K562 (cell line): ENCODE measurements around the gene DOP1B. TPM values are rescaled to one million over a fixed set of nuclear protein-coding genes. Genes with fewer than 3 reads are reported as not detected.

Experiments
- NELFE ChIP-seq: IDR thresholded peaks from 2 replicates; pipeline ENCODE4 v1.6.1; 2011; ENCODE audit warnings: mild to moderate bottlenecking; ENCODE audit not compliant: insufficient read depth, insufficient read length
- NUFIP1 ChIP-seq: fragments of 450-650 bp; IDR thresholded peaks from 2 replicates; pipeline ENCODE4 v1.6.1; 2018; ENCODE audit not compliant: partially characterized antibody
- SNRNP70 ChIP-seq: fragments of 200-400 bp; formaldehyde crosslinking; optimal IDR thresholded peaks from 2 replicates; pipeline ENCODE3; 2017; ENCODE audit warnings: low read depth, low read length
- TCF3 ChIP-seq: sonication (generic); formaldehyde crosslinking; IDR thresholded peaks from 2 replicates; pipeline ENCODE4 v1.4.0; 2020; ENCODE audit warnings: mild to moderate bottlenecking, missing genetic modification reagents
- TFAM ChIP-seq: fragments of 250-450 bp; sonication (Bioruptor Pico); conservative IDR thresholded peaks from 2 replicates; pipeline ENCODE4 v1.5.0; 2021; ENCODE audit warnings: mild to moderate bottlenecking, moderate library complexity
- ZNF561 ChIP-seq: fragments of 450-650 bp; formaldehyde crosslinking; conservative IDR thresholded peaks from 2 replicates; pipeline ENCODE4 v1.4.0; 2020; ENCODE audit warnings: mild to moderate bottlenecking, moderate library complexity
- polyA plus RNA-seq, 8 experiments: library from polyadenylated mRNA; depleted of rRNA in 4 of 8; stranded (reverse) in 5 of 8; unstranded in 3 of 8; fragments of >200 nt; fragmentation: Nextera tagmentation in 2 of 8; fragmentation: Illumina TruSeq in 1 of 8; extraction: Ambion mirVana in 2 of 8; extraction: Trizol in 1 of 8; gene quantifications; 2 replicates each; pipeline versions ENCODE4 v1.2.1 to v1.2.3, GENCODE V29; 2011 to 2014; ENCODE audit warnings: inconsistent platforms in 1 of 8, missing spikeins in 1 of 8
- total RNA-seq, 7 experiments: library from RNA; depleted of rRNA in 6 of 7; stranded (reverse); fragments of >200 nt in 6 of 7; fragmentation: Illumina TruSeq in 2 of 7; extraction: Trizol in 2 of 7; gene quantifications; 2 replicates each; pipeline versions ENCODE4 v1.2.1 to v1.2.3, GENCODE V29; 2011 to 2021; ENCODE audit warnings: low replicate concordance in 1 of 7
- TF ChIP-seq, protein P1 (sequence below): fragments of 450-650 bp; formaldehyde crosslinking; IDR thresholded peaks from 2 replicates; pipeline ENCODE4 v1.4.0; 2020; ENCODE audit warnings: mild to moderate bottlenecking, mixed read lengths
- TF ChIP-seq, protein P2 (sequence below): IDR thresholded peaks from 2 replicates; pipeline ENCODE4 v1.6.1; 2011; ENCODE audit warnings: borderline replicate concordance, low read depth, mild to moderate bottlenecking, moderate library complexity, low read length; ENCODE audit not compliant: insufficient read depth, poor library complexity, severe bottlenecking
- TF ChIP-seq, protein P3 (sequence below), 2 experiments: IDR thresholded peaks; 2 replicates each; pipeline ENCODE4 v1.6.1; 2012; ENCODE audit warnings: improper control_type of control experiment in 2 of 2, low read depth in 2 of 2, low read length in 2 of 2, borderline replicate concordance in 1 of 2
- TF ChIP-seq, protein P4 (sequence below): sonication (generic); formaldehyde crosslinking; IDR thresholded peaks from 2 replicates; pipeline ENCODE4 v1.8.0; 2022; ENCODE audit warnings: mild to moderate bottlenecking, missing genetic modification reagents, borderline replicate concordance
- TF ChIP-seq, protein P5 (sequence below): fragments of 250-450 bp; sonication (Bioruptor Pico); IDR thresholded peaks from 2 replicates; pipeline ENCODE4 v1.8.0; 2021; ENCODE audit warnings: moderate library complexity, mild to moderate bottlenecking, inconsistent platforms
- TF ChIP-seq, protein P6 (sequence below): fragments of 200-400 bp; formaldehyde crosslinking; IDR thresholded peaks from 2 replicates; pipeline ENCODE4 v1.6.1; 2017; ENCODE audit warnings: mild to moderate bottlenecking, low read depth, low read length, moderate library complexity

DOP1B gene
- total and polyA plus RNA-seq, 9 of the 15 experiments (the other 6 are each of a cell fraction or from before 2014, with no cell fraction given): 0.04 to 2.2 (median 0.68) TPM

DNA sequence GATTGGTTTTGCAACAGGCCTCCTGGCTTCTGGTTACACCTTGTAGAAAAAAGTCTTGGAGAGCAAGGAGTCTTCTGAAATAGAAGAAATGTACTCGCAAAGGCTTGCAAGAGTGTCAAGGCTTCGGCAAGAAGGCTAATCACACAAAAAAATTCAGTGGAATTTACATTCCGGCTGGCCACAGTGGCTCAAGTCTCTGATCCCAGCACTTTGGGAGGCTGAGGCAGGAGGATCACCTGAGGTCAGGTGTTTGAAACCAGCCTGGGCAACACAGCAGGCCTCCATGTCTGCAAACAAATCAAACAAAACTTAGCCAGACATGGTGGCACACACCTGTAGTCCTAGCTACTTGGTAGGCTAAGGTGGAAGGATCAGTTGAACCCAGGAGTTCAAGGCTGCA, 7.7 kb upstream of the DOP1B start (continued):
- TF ChIP-seq, protein P1, sequence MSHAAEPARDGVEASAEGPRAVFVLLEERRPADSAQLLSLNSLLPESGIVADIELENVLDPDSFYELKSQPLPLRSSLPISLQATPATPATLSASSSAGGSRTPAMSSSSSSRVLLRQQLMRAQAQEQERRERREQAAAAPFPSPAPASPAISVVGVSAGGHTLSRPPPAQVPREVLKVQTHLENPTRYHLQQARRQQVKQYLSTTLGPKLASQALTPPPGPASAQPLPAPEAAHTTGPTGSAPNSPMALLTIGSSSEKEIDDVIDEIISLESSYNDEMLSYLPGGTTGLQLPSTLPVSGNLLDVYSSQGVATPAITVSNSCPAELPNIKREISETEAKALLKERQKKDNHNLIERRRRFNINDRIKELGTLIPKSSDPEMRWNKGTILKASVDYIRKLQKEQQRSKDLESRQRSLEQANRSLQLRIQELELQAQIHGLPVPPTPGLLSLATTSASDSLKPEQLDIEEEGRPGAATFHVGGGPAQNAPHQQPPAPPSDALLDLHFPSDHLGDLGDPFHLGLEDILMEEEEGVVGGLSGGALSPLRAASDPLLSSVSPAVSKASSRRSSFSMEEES: no peak
- TF ChIP-seq ZNF561 (CRISPR knock-in tag) (no peak), NUFIP1 (no peak), TFAM (no peak), NELFE (no peak), SNRNP70 (no peak), TCF3 (CRISPR knock-in tag) (no peak)
- TF ChIP-seq, protein P2, sequence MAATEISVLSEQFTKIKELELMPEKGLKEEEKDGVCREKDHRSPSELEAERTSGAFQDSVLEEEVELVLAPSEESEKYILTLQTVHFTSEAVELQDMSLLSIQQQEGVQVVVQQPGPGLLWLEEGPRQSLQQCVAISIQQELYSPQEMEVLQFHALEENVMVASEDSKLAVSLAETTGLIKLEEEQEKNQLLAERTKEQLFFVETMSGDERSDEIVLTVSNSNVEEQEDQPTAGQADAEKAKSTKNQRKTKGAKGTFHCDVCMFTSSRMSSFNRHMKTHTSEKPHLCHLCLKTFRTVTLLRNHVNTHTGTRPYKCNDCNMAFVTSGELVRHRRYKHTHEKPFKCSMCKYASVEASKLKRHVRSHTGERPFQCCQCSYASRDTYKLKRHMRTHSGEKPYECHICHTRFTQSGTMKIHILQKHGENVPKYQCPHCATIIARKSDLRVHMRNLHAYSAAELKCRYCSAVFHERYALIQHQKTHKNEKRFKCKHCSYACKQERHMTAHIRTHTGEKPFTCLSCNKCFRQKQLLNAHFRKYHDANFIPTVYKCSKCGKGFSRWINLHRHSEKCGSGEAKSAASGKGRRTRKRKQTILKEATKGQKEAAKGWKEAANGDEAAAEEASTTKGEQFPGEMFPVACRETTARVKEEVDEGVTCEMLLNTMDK: no peak
- TF ChIP-seq, protein P3, sequence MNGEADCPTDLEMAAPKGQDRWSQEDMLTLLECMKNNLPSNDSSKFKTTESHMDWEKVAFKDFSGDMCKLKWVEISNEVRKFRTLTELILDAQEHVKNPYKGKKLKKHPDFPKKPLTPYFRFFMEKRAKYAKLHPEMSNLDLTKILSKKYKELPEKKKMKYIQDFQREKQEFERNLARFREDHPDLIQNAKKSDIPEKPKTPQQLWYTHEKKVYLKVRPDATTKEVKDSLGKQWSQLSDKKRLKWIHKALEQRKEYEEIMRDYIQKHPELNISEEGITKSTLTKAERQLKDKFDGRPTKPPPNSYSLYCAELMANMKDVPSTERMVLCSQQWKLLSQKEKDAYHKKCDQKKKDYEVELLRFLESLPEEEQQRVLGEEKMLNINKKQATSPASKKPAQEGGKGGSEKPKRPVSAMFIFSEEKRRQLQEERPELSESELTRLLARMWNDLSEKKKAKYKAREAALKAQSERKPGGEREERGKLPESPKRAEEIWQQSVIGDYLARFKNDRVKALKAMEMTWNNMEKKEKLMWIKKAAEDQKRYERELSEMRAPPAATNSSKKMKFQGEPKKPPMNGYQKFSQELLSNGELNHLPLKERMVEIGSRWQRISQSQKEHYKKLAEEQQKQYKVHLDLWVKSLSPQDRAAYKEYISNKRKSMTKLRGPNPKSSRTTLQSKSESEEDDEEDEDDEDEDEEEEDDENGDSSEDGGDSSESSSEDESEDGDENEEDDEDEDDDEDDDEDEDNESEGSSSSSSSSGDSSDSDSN (IDR thresholded peaks at IDR 0.05; ENCODE audit: borderline replicate concordance in 1 of 2, low read depth in 2 of 2, low read length in 2 of 2): no peak
- TF ChIP-seq, protein P4, sequence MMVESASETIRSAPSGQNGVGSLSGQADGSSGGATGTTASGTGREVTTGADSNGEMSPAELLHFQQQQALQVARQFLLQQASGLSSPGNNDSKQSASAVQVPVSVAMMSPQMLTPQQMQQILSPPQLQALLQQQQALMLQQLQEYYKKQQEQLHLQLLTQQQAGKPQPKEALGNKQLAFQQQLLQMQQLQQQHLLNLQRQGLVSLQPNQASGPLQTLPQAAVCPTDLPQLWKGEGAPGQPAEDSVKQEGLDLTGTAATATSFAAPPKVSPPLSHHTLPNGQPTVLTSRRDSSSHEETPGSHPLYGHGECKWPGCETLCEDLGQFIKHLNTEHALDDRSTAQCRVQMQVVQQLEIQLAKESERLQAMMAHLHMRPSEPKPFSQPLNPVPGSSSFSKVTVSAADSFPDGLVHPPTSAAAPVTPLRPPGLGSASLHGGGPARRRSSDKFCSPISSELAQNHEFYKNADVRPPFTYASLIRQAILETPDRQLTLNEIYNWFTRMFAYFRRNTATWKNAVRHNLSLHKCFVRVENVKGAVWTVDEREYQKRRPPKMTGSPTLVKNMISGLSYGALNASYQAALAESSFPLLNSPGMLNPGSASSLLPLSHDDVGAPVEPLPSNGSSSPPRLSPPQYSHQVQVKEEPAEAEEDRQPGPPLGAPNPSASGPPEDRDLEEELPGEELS: no peak
- TF ChIP-seq, protein P5, sequence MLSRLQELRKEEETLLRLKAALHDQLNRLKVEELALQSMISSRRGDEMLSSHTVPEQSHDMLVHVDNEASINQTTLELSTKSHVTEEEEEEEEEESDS (CRISPR knock-in tag): no peak
- TF ChIP-seq, protein P6, sequence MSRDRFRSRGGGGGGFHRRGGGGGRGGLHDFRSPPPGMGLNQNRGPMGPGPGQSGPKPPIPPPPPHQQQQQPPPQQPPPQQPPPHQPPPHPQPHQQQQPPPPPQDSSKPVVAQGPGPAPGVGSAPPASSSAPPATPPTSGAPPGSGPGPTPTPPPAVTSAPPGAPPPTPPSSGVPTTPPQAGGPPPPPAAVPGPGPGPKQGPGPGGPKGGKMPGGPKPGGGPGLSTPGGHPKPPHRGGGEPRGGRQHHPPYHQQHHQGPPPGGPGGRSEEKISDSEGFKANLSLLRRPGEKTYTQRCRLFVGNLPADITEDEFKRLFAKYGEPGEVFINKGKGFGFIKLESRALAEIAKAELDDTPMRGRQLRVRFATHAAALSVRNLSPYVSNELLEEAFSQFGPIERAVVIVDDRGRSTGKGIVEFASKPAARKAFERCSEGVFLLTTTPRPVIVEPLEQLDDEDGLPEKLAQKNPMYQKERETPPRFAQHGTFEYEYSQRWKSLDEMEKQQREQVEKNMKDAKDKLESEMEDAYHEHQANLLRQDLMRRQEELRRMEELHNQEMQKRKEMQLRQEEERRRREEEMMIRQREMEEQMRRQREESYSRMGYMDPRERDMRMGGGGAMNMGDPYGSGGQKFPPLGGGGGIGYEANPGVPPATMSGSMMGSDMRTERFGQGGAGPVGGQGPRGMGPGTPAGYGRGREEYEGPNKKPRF: no peak
